HL-60 (cell line): ENCODE data around the gene DDX5.

ENCODE experiments used
- DNase-seq, 2 experiments: peaks; one replicate each; pipeline ENCODE4 v3.0.0-alpha.2; 2010 to 2020; ENCODE audit warnings: low read depth in 1 of 2, low spot score in 1 of 2
- H3K27ac ChIP-seq: fragments of 250-450 bp; sonication (Bioruptor Pico); replicated peaks from 2 replicates; pipeline ENCODE4 v1.5.1; 2020; ENCODE audit warnings: mild to moderate bottlenecking, moderate library complexity
- H3K27me3 ChIP-seq: fragments of 250-450 bp; sonication (Bioruptor Pico); 2 replicates; pipeline ENCODE4 v1.5.1; 2021; ENCODE audit warnings: mild to moderate bottlenecking, moderate library complexity; ENCODE audit not compliant: insufficient read depth, poor library complexity, severe bottlenecking
- H3K4me3 ChIP-seq: replicated peaks from 2 replicates; pipeline ENCODE4 v1.5.1; 2011; ENCODE audit warnings: mild to moderate bottlenecking, control low read depth, low read length; ENCODE audit not compliant: insufficient read depth
- CTCF ChIP-seq: IDR thresholded peaks from one replicate; pipeline ENCODE4 v1.5.1; 2011; ENCODE audit warnings: low read length, control low read depth, inconsistent platforms; ENCODE audit not compliant: insufficient read depth
- GABPA ChIP-seq: IDR thresholded peaks from 2 replicates; pipeline ENCODE4 v1.6.1; 2012; ENCODE audit warnings: low read depth
- POLR2AphosphoS5 ChIP-seq: IDR thresholded peaks from 2 replicates; pipeline ENCODE4 v1.6.1; 2012; ENCODE audit warnings: low read depth
- SPI1 ChIP-seq: IDR thresholded peaks from 2 replicates; pipeline ENCODE4 v1.6.1; 2012; ENCODE audit warnings: low read depth, mild to moderate bottlenecking, borderline replicate concordance
- TF ChIP-seq, protein P1 (sequence below): IDR thresholded peaks from 2 replicates; pipeline ENCODE4 v1.6.1; 2012; ENCODE audit warnings: low read depth; ENCODE audit not compliant: insufficient replicate concordance

The DDX5 gene

DNA sequence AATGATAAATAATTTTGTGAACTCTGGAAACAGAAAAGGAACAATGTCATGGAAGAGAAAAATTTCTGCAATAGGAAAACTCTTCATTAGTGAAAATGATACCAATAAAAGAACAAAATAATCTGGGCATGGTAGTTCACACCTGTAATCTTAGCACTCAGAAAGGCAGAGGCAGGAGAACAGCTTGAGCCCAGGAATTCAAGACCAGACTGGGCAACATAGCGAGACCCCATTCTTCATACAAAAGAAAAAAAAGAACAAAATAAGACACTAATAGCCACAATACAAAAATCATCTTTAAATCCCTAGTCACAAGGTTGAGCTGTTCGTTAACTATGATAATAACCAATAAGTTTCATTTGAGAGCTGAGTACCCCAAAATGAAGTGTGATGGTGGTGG is 17.8 kb downstream of the DDX5 start:
- TF ChIP-seq SPI1: no peak
- TF ChIP-seq, protein P1, sequence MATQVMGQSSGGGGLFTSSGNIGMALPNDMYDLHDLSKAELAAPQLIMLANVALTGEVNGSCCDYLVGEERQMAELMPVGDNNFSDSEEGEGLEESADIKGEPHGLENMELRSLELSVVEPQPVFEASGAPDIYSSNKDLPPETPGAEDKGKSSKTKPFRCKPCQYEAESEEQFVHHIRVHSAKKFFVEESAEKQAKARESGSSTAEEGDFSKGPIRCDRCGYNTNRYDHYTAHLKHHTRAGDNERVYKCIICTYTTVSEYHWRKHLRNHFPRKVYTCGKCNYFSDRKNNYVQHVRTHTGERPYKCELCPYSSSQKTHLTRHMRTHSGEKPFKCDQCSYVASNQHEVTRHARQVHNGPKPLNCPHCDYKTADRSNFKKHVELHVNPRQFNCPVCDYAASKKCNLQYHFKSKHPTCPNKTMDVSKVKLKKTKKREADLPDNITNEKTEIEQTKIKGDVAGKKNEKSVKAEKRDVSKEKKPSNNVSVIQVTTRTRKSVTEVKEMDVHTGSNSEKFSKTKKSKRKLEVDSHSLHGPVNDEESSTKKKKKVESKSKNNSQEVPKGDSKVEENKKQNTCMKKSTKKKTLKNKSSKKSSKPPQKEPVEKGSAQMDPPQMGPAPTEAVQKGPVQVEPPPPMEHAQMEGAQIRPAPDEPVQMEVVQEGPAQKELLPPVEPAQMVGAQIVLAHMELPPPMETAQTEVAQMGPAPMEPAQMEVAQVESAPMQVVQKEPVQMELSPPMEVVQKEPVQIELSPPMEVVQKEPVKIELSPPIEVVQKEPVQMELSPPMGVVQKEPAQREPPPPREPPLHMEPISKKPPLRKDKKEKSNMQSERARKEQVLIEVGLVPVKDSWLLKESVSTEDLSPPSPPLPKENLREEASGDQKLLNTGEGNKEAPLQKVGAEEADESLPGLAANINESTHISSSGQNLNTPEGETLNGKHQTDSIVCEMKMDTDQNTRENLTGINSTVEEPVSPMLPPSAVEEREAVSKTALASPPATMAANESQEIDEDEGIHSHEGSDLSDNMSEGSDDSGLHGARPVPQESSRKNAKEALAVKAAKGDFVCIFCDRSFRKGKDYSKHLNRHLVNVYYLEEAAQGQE: no peak
- TF ChIP-seq CTCF: no peak
- no peak for TF ChIP-seq POLR2AphosphoS5
- no peak for TF ChIP-seq GABPA
- no peak overlapping the region for H3K27ac ChIP-seq
- no peaks in the 10 kb centered on the region for H3K27me3 ChIP-seq
- no peak overlapping the region for H3K4me3 ChIP-seq
- no peak for DNase-seq

GRCh38 chr17:64484380-64484779 is 21.7 kb downstream of the DDX5 start:
- TF ChIP-seq, protein P1: no peak
- H3K27ac ChIP-seq: no peak overlapping the region
- H3K27me3 ChIP-seq: no peaks in the 10 kb centered on the region
- H3K4me3 ChIP-seq: no peak overlapping the region
- no peak for DNase-seq

GRCh38 chr17:64480951-64481350 is 25.1 kb downstream of the DDX5 start:
- no peak for TF ChIP-seq CTCF
- TF ChIP-seq GABPA: no peak
- no peak overlapping the region for H3K27ac ChIP-seq
- no peak overlapping the region for H3K4me3 ChIP-seq
- no peak for DNase-seq
- no peaks in the 10 kb centered on the region for H3K27me3 ChIP-seq

DNA sequence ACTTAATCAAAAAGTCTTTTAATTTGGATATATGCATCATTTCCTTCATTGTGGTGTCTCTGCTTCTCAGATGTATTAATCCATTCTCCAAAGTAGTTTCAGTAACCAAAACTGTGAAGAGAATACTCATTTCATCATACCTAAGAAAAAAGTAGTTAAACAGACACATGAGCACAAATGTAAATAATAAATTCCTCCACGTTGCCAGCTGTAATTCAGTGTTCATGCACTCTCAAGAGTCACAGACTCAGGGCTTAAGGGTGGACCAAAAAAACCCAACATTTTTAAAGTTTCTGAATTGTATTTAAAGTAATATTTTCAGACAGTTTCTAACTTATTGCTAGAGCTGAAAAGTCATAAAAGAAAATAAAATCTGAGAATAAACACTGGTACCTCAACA is 28.2 kb downstream of the DDX5 start:
- TF ChIP-seq SPI1: no peak
- no peak for TF ChIP-seq CTCF
- TF ChIP-seq GABPA: no peak
- no peak for TF ChIP-seq POLR2AphosphoS5
- TF ChIP-seq, protein P1: no peak
- Histone ChIP-seq H3K4me3 (no peak overlapping the region), H3K27me3 (no peaks in the 10 kb centered on the region), H3K27ac (no peak overlapping the region)
- DNase-seq: no peak
